HEK293 (cell line): Measurements from ENCODE around the gene COPA.
A peak's percentile ranks its signal among the peaks of the same experiment; 100 is the strongest.

ENCODE experiments used
- CTCF ChIA-PET: fragments of 350-600 bp; formaldehyde crosslinking; extraction: SDS; loops from one replicate; lab custom pipeline; 2021; ENCODE audit warnings: antibody characterized with exemption; lab: Yijun Ruan, JAX
- POLR2A ChIA-PET: fragments of 300-600 bp; formaldehyde crosslinking; extraction: SDS; loops from one replicate; lab custom pipeline; 2020; ENCODE audit warnings: antibody characterized with exemption, inconsistent platforms; lab: Yijun Ruan, JAX
- H3K27ac ChIP-seq: fragments of 200-500 bp; sonication (Bioruptor generic); 2 replicates; pipeline ENCODE4 v1.5.1; 2014; ENCODE audit warnings: low read depth, low read length, control low read depth, inconsistent platforms; ENCODE audit errors: extremely low read depth
- H3K36me3 ChIP-seq, 2 experiments: fragments of 200-500 bp in 1 of 2; sonication (Bioruptor generic) in 1 of 2; 1 replicate in 1 of 2; 2 replicates in 1 of 2; pipeline ENCODE4 v1.5.1; 2014 to 2017; ENCODE audit warnings: inconsistent platforms in 2 of 2, low read length in 2 of 2; ENCODE audit not compliant: control insufficient read depth in 2 of 2, insufficient read depth in 1 of 2
- H3K4me1 ChIP-seq: fragments of 200-500 bp; sonication (Bioruptor generic); 2 replicates; pipeline ENCODE4 v1.5.1; 2014; ENCODE audit warnings: mild to moderate bottlenecking, low read length, inconsistent platforms; ENCODE audit not compliant: control insufficient read depth, insufficient read depth
- H3K4me3 ChIP-seq: 2 replicates; pipeline ENCODE4 v1.5.1; 2011; ENCODE audit warnings: low read depth, mild to moderate bottlenecking, control low read depth, low read length, moderate library complexity
- H3K9me3 ChIP-seq: fragments of 200-500 bp; sonication (Bioruptor generic); 2 replicates; pipeline ENCODE4 v1.5.1; 2014; ENCODE audit warnings: low read depth, low read length, inconsistent platforms; ENCODE audit not compliant: control insufficient read depth, insufficient read depth
- EGR2 ChIP-seq: fragments of 450-650 bp; formaldehyde crosslinking; IDR thresholded peaks from 2 replicates; pipeline ENCODE4 v1.5.1; 2016; ENCODE audit warnings: low read depth, missing biosample characterization, missing genetic modification characterization
- HOXA7 ChIP-seq: sonication (generic); formaldehyde crosslinking; IDR thresholded peaks from 2 replicates; pipeline ENCODE4 v1.8.1; 2022; ENCODE audit warnings: missing genetic modification reagents, borderline replicate concordance
- KLF10 ChIP-seq: fragments of 450-650 bp; IDR thresholded peaks from 2 replicates; pipeline ENCODE4 v1.5.1; 2018; ENCODE audit warnings: missing biosample characterization, mild to moderate bottlenecking, missing genetic modification characterization
- KLF16 ChIP-seq: fragments of 450-650 bp; formaldehyde crosslinking; IDR thresholded peaks from 2 replicates; pipeline ENCODE4 v1.5.1; 2017; ENCODE audit warnings: missing biosample characterization, missing genetic modification characterization
- PRDM1 ChIP-seq: fragments of 450-650 bp; formaldehyde crosslinking; IDR thresholded peaks from 2 replicates; pipeline ENCODE4; 2016; ENCODE audit warnings: missing biosample characterization, missing genetic modification characterization
- PRDM6 ChIP-seq: fragments of 450-650 bp; formaldehyde crosslinking; IDR thresholded peaks from 2 replicates; pipeline ENCODE4 v1.5.1; 2017; ENCODE audit warnings: missing biosample characterization, missing genetic modification characterization
- SP7 ChIP-seq: fragments of 450-650 bp; formaldehyde crosslinking; IDR thresholded peaks from 2 replicates; pipeline ENCODE4 v1.5.1; 2016; ENCODE audit warnings: missing biosample characterization, missing genetic modification characterization
- ZBTB48 ChIP-seq: fragments of 450-650 bp; formaldehyde crosslinking; IDR thresholded peaks from 2 replicates; pipeline ENCODE4 v1.5.1; 2016; ENCODE audit warnings: missing biosample characterization, missing genetic modification characterization
- ZNF133 ChIP-seq: fragments of 450-650 bp; formaldehyde crosslinking; IDR thresholded peaks from 2 replicates; pipeline ENCODE4 v1.5.1; 2016; ENCODE audit warnings: missing biosample characterization, missing genetic modification characterization
- ZNF148 ChIP-seq: fragments of 450-650 bp; formaldehyde crosslinking; IDR thresholded peaks from 2 replicates; pipeline ENCODE4 v1.5.0; 2017; ENCODE audit warnings: missing biosample characterization, missing genetic modification characterization, borderline replicate concordance
- ZNF157 ChIP-seq: fragments of 450-650 bp; formaldehyde crosslinking; IDR thresholded peaks from 2 replicates; pipeline ENCODE4 v1.5.1; 2016; ENCODE audit warnings: missing biosample characterization, missing genetic modification characterization
- ZNF19 ChIP-seq: fragments of 450-650 bp; formaldehyde crosslinking; IDR thresholded peaks from 2 replicates; pipeline ENCODE4; 2016; ENCODE audit warnings: missing biosample characterization, missing genetic modification characterization, low read depth
- ZNF341 ChIP-seq: fragments of 450-650 bp; formaldehyde crosslinking; IDR thresholded peaks from 2 replicates; pipeline ENCODE4; 2016; ENCODE audit warnings: low read depth, missing biosample characterization, missing genetic modification characterization
- ZNF423 ChIP-seq: fragments of 450-650 bp; formaldehyde crosslinking; IDR thresholded peaks from 2 replicates; pipeline ENCODE4 v1.5.1; 2016; ENCODE audit warnings: missing biosample characterization, missing genetic modification characterization
- ZNF433 ChIP-seq: fragments of 450-650 bp; formaldehyde crosslinking; IDR thresholded peaks from 2 replicates; pipeline ENCODE4 v1.5.1; 2016; ENCODE audit warnings: missing biosample characterization, missing genetic modification characterization, low read depth
- ZNF510 ChIP-seq: fragments of 450-650 bp; formaldehyde crosslinking; IDR thresholded peaks from 2 replicates; pipeline ENCODE4 v1.5.1; 2018; ENCODE audit warnings: mild to moderate bottlenecking, missing genetic modification characterization, missing biosample characterization; ENCODE audit not compliant: insufficient replicate concordance
- ZNF560 ChIP-seq: fragments of 450-650 bp; formaldehyde crosslinking; IDR thresholded peaks from 2 replicates; pipeline ENCODE4 v1.5.1; 2017; ENCODE audit warnings: missing biosample characterization, missing genetic modification characterization, borderline replicate concordance
- ZNF704 ChIP-seq: fragments of 450-650 bp; formaldehyde crosslinking; IDR thresholded peaks from 2 replicates; pipeline ENCODE4 v1.5.1; 2016; ENCODE audit warnings: missing biosample characterization, missing genetic modification characterization
- ZNF768 ChIP-seq: fragments of 450-650 bp; formaldehyde crosslinking; IDR thresholded peaks from 2 replicates; pipeline ENCODE4 v1.5.1; 2018; ENCODE audit warnings: missing biosample characterization, mild to moderate bottlenecking, missing genetic modification characterization
- TF ChIP-seq, protein P1 (sequence below): fragments of 450-650 bp; formaldehyde crosslinking; IDR thresholded peaks from 2 replicates; pipeline ENCODE4 v1.5.1; 2016; ENCODE audit warnings: missing biosample characterization, missing genetic modification characterization, borderline replicate concordance
- TF ChIP-seq, protein P2 (sequence below): fragments of 450-650 bp; formaldehyde crosslinking; IDR thresholded peaks from 2 replicates; pipeline ENCODE4 v1.5.1; 2016; ENCODE audit warnings: missing biosample characterization, missing genetic modification characterization
- TF ChIP-seq, protein P3 (sequence below): fragments of 450-650 bp; formaldehyde crosslinking; optimal IDR thresholded peaks from 2 replicates; pipeline ENCODE3; 2016; ENCODE audit warnings: missing biosample characterization, mild to moderate bottlenecking, missing genetic modification characterization
- TF ChIP-seq, protein P4 (sequence below): fragments of 450-650 bp; formaldehyde crosslinking; IDR thresholded peaks from 2 replicates; pipeline ENCODE4 v1.5.1; 2017; ENCODE audit warnings: missing biosample characterization, missing genetic modification characterization

Gene COPA

GRCh38 chr1:160260406-160261382 lies 82.4 kb downstream of the COPA start (continued):
- TF ChIP-seq ZNF423 = no peak
- peak; percentile 80 for TF ChIP-seq PRDM1 (tag by site-specific recombination)
- TF ChIP-seq, protein P1, sequence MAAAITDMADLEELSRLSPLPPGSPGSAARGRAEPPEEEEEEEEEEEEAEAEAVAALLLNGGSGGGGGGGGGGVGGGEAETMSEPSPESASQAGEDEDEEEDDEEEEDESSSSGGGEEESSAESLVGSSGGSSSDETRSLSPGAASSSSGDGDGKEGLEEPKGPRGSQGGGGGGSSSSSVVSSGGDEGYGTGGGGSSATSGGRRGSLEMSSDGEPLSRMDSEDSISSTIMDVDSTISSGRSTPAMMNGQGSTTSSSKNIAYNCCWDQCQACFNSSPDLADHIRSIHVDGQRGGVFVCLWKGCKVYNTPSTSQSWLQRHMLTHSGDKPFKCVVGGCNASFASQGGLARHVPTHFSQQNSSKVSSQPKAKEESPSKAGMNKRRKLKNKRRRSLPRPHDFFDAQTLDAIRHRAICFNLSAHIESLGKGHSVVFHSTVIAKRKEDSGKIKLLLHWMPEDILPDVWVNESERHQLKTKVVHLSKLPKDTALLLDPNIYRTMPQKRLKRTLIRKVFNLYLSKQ (tag by site-specific recombination) = no peak
- no peak for TF ChIP-seq ZNF704 (tag by site-specific recombination)
- TF ChIP-seq PRDM6 (tag by site-specific recombination) = peak; percentile 98
- TF ChIP-seq ZNF133 = no peak
- no peak for TF ChIP-seq HOXA7 (CRISPR knock-in tag)
- TF ChIP-seq ZNF19 (tag by site-specific recombination) = no peak
- TF ChIP-seq ZNF341 = no peak
- TF ChIP-seq ZNF560 (tag by site-specific recombination) = no peak
- TF ChIP-seq ZNF157 (tag by site-specific recombination) = no peak
- peak; percentile 86 for TF ChIP-seq EGR2 (tag by site-specific recombination)
- no peak for TF ChIP-seq ZNF768
- no peak for TF ChIP-seq KLF16 (tag by site-specific recombination)
- TF ChIP-seq, protein P2, sequence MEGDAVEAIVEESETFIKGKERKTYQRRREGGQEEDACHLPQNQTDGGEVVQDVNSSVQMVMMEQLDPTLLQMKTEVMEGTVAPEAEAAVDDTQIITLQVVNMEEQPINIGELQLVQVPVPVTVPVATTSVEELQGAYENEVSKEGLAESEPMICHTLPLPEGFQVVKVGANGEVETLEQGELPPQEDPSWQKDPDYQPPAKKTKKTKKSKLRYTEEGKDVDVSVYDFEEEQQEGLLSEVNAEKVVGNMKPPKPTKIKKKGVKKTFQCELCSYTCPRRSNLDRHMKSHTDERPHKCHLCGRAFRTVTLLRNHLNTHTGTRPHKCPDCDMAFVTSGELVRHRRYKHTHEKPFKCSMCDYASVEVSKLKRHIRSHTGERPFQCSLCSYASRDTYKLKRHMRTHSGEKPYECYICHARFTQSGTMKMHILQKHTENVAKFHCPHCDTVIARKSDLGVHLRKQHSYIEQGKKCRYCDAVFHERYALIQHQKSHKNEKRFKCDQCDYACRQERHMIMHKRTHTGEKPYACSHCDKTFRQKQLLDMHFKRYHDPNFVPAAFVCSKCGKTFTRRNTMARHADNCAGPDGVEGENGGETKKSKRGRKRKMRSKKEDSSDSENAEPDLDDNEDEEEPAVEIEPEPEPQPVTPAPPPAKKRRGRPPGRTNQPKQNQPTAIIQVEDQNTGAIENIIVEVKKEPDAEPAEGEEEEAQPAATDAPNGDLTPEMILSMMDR = no peak

DNA sequence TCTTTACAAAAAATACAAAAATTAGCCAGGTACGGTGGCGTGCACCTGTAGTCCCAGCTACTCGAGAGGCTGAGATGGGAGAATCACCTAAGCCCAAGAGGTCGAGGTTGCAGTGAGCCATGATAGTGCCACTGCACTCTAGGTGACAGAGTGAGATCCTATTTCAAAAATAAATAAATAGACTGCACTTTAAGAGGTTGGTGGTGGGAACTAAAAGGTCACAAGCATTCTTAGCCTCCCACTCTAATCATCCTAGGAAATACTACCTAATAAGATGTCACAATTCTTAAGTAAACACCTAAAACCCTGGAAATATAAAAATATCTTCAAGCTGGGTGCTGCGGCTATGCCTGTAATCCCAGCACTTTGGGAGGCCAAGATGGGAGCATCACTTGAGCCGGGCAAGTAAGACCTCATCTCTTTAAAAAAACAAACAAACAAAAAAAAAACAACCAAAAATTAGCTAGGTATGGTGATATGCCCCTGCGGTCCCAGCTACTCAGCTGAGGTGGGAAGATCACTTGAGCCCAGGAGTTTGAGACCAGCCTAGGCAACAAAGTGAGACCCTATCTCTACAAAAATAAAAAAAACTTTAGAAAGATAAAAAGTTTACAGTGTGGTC lies 84.8 kb downstream of the COPA start:
- ChIA-PET CTCF (interaction anchor here (0.6 to 5.4 kb wide), 4 partner anchors 23 to 83 kb away, joined by 3 to 35 read pairs (median 5); no protein-coding TSS in a partner anchor), POLR2A (interaction anchor here (0.8 kb wide), 1 partner anchor 34 kb away, joined by 3 read pairs; no protein-coding TSS in a partner anchor)
- TF ChIP-seq ZNF433 (tag by site-specific recombination) (no peak), ZNF148 (tag by site-specific recombination) (no peak), KLF16 (tag by site-specific recombination) (no peak), SP7 (tag by site-specific recombination) (peak; percentile 52; the same call in 1 of the 2 replicates), ZBTB48 (no peak), ZNF510 (tag by site-specific recombination) (no peak), KLF10 (no peak)
- TF ChIP-seq, protein P3, sequence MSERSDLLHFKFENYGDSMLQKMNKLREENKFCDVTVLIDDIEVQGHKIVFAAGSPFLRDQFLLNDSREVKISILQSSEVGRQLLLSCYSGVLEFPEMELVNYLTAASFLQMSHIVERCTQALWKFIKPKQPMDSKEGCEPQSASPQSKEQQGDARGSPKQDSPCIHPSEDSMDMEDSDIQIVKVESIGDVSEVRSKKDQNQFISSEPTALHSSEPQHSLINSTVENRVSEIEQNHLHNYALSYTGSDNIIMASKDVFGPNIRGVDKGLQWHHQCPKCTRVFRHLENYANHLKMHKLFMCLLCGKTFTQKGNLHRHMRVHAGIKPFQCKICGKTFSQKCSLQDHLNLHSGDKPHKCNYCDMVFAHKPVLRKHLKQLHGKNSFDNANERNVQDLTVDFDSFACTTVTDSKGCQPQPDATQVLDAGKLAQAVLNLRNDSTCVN (tag by site-specific recombination) = no peak
- TF ChIP-seq, protein P4, sequence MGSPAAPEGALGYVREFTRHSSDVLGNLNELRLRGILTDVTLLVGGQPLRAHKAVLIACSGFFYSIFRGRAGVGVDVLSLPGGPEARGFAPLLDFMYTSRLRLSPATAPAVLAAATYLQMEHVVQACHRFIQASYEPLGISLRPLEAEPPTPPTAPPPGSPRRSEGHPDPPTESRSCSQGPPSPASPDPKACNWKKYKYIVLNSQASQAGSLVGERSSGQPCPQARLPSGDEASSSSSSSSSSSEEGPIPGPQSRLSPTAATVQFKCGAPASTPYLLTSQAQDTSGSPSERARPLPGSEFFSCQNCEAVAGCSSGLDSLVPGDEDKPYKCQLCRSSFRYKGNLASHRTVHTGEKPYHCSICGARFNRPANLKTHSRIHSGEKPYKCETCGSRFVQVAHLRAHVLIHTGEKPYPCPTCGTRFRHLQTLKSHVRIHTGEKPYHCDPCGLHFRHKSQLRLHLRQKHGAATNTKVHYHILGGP = peak; percentile 76

More for the DNA sequence above, 84.8 kb downstream of the COPA start:
- peaks cover 9% of the 10 kb centered on the region in 2 experiments; a peak in 2 of 3 replicates for H3K36me3 ChIP-seq
- no peak overlapping the region for H3K27ac ChIP-seq
- no peaks in the 10 kb centered on the region for H3K9me3 ChIP-seq
- peaks cover 32% of the 10 kb centered on the region for H3K4me1 ChIP-seq
- H3K4me3 ChIP-seq = no peak overlapping the region
